Erythroblast (primary cell): ENCODE results near the gene TMEM44.
A peak's percentile ranks its signal among the peaks of the same experiment; 100 is the strongest.

ENCODE experiments used
- GATA1 ChIP-seq: IDR thresholded peaks from 2 replicates; pipeline ENCODE4 v1.6.1; 2011; ENCODE audit warnings: low read depth, mild to moderate bottlenecking, control low read depth, low read length, moderate library complexity
- POLR2A ChIP-seq: IDR thresholded peaks from 2 replicates; pipeline ENCODE4 v1.6.1; 2011; ENCODE audit warnings: mild to moderate bottlenecking, low read length

- TF ChIP-seq POLR2A (peak; percentile 25), GATA1 (no peak)
Measured at GRCh38 chr3:194575484-194576210, 57.6 kb downstream of the TMEM44 start.
